Measurements from ENCODE around the gene PHETA2.
"Not testable (repeated sequence)": the region's sequence is repeated elsewhere in the genome, so short reads cannot be mapped to it uniquely, and the experiment has no call there.

The PHETA2 gene

GRCh38 chr22:42104332-42104860, 30.3 kb downstream of the PHETA2 start:
- H3K27me3 ChIP-seq (ENCODE audit: control insufficient read depth, insufficient read depth, low read length, poor library complexity, severe bottlenecking); H3K4me1 ChIP-seq (ENCODE audit: control insufficient read depth, insufficient read depth, low read length); H3K27ac ChIP-seq (ENCODE audit: insufficient read depth, low read depth, low read length, poor library complexity, severe bottlenecking); H3K36me3 ChIP-seq (ENCODE audit: control insufficient read depth, insufficient read depth, low read length); H3K4me3 ChIP-seq (ENCODE audit: insufficient read depth, low read depth, low read length); H3K9me3 ChIP-seq (ENCODE audit: control insufficient read depth, low read length): not testable (repeated sequence)
- 90 to 94% methylated on average over 6 of the region's 6 CpGs for WGBS, 2 experiments

DNA sequence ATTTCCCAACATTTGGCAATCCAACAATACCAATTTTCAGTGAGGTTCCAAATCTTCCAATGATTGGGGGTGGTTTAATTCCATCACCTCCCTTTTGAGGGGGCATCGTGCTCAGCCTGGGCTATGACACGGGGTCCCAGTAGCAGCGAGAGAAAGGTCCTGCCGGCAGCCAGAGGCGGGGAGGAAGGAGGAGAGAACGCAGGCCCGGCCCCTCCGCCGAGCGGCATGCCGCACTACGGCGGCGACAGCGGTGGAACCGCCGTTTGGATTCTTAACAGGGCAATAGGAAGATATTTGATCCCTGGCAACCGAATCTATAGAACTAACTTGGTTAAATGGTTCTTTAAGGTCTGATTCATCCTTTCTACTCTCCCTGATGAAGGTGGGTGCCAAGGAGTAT, 34.8 kb downstream of the PHETA2 start:
- no peaks in the 10 kb centered on the region for H3K9me3 ChIP-seq (ENCODE audit: control insufficient read depth, low read length)
- H3K36me3 ChIP-seq (ENCODE audit: control insufficient read depth, insufficient read depth, low read length) = no peaks in the 10 kb centered on the region
- H3K4me3 ChIP-seq (ENCODE audit: insufficient read depth, low read depth, low read length) = no peak overlapping the region
- whole genome bisulfite sequencing, 2 experiments = 94% methylated on average over 18 of the region's 18 CpGs
- H3K4me1 ChIP-seq (ENCODE audit: control insufficient read depth, insufficient read depth, low read length) = no peaks in the 10 kb centered on the region
- no peak overlapping the region for H3K27ac ChIP-seq (ENCODE audit: insufficient read depth, low read depth, low read length, poor library complexity, severe bottlenecking)
- H3K27me3 ChIP-seq (ENCODE audit: control insufficient read depth, insufficient read depth, low read length, poor library complexity, severe bottlenecking) = no peaks in the 10 kb centered on the region

- H3K9me3 ChIP-seq (ENCODE audit: control insufficient read depth, low read length) = peaks cover 7% of the 10 kb centered on the region
- no peaks in the 10 kb centered on the region for H3K36me3 ChIP-seq (ENCODE audit: control insufficient read depth, insufficient read depth, low read length)
- no peak overlapping the region for H3K4me3 ChIP-seq (ENCODE audit: insufficient read depth, low read depth, low read length)
- WGBS, 2 experiments = 88 to 94% methylated on average over 3 to 4 of the region's 4 CpGs
- no peaks in the 10 kb centered on the region for H3K4me1 ChIP-seq (ENCODE audit: control insufficient read depth, insufficient read depth, low read length)
- H3K27ac ChIP-seq (ENCODE audit: insufficient read depth, low read depth, low read length, poor library complexity, severe bottlenecking) = no peak overlapping the region
- no peaks in the 10 kb centered on the region for H3K27me3 ChIP-seq (ENCODE audit: control insufficient read depth, insufficient read depth, low read length, poor library complexity, severe bottlenecking)
These were observed 37.8 kb downstream of the PHETA2 start for GRCh38 chr22:42111798-42112197.

- WGBS, 2 experiments = 15 to 21% methylated on average over 2 to 4 of the region's 4 CpGs
- not testable (repeated sequence) for H3K36me3 ChIP-seq (ENCODE audit: control insufficient read depth, insufficient read depth, low read length); H3K27ac ChIP-seq (ENCODE audit: insufficient read depth, low read depth, low read length, poor library complexity, severe bottlenecking)
These were observed 38.7 kb downstream of the PHETA2 start for GRCh38 chr22:42112793-42113192.

GRCh38 chr22:42114721-42115120, 40.7 kb downstream of the PHETA2 start:
- Histone ChIP-seq H3K27me3 (ENCODE audit: control insufficient read depth, insufficient read depth, low read length, poor library complexity, severe bottlenecking) (no peaks in the 10 kb centered on the region), H3K9me3 (ENCODE audit: control insufficient read depth, low read length) (peaks cover 9% of the 10 kb centered on the region), H3K4me1 (ENCODE audit: control insufficient read depth, insufficient read depth, low read length) (no peaks in the 10 kb centered on the region), H3K27ac (ENCODE audit: insufficient read depth, low read depth, low read length, poor library complexity, severe bottlenecking) (no peak overlapping the region), H3K4me3 (ENCODE audit: insufficient read depth, low read depth, low read length) (no peak overlapping the region), H3K36me3 (ENCODE audit: control insufficient read depth, insufficient read depth, low read length) (no peaks in the 10 kb centered on the region)
- WGBS, 2 experiments = 89 to 91% methylated on average over 7 of the region's 7 CpGs

More at GRCh38 chr22:42112793-42113192, 38.7 kb downstream of the PHETA2 start:
- H3K27me3 ChIP-seq (ENCODE audit: control insufficient read depth, insufficient read depth, low read length, poor library complexity, severe bottlenecking); H3K9me3 ChIP-seq (ENCODE audit: control insufficient read depth, low read length); H3K4me1 ChIP-seq (ENCODE audit: control insufficient read depth, insufficient read depth, low read length); H3K4me3 ChIP-seq (ENCODE audit: insufficient read depth, low read depth, low read length): not testable (repeated sequence)

DNA sequence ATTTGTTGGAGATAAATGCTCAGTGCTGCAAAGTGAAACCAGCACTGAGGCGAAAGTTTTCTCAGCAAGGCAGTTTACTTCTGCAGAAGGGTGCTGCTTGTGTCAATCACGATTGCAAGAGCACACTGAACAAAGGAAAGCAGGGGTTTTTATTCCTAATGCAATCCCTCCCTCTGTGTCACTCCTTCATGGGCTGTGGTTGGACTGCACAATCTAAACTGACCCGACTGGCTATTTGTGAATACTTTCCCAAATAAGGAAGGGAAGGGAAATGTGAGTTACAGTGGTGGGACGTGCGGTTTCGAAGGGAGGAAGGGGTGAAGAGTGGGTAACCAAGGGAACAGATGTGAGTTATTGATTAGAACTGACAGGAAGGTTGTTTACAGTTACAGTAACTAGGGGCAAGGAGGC, 41.4 kb downstream of the PHETA2 start:
- not testable (repeated sequence) for H3K27ac ChIP-seq (ENCODE audit: insufficient read depth, low read depth, low read length, poor library complexity, severe bottlenecking)

DNA sequence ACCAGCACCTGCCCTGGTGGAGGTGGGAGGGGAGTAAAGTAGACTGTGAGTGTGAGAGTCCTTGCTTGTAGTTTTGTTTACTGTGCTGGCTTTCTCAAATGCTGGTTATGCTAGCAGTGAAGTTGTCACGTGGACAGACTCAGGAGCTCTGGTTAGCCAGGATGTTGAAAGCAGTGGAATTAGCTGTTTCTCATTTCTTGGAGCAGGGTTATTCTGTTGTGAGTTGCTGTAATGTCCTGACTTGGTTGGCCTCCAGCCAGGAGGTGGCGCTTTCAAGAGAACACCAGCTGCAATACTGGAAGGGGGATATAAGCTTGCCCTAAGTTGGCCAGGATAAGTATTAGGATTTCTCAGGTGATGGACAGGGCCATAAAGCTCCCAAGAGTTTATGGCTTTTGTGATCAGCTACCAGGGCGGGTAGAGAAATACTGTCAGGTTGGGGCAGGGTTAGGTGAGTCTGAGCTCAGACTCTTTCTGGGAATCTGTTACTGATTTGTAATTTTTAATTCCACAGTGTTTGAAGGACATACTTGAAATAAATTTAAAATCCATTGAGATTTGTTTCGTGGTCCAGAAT, 42.9 kb downstream of the PHETA2 start:
- Histone ChIP-seq H3K27ac (ENCODE audit: insufficient read depth, low read depth, low read length, poor library complexity, severe bottlenecking) (no peak overlapping the region), H3K36me3 (ENCODE audit: control insufficient read depth, insufficient read depth, low read length) (no peaks in the 10 kb centered on the region), H3K4me1 (ENCODE audit: control insufficient read depth, insufficient read depth, low read length) (no peaks in the 10 kb centered on the region), H3K4me3 (ENCODE audit: insufficient read depth, low read depth, low read length) (no peak overlapping the region), H3K27me3 (ENCODE audit: control insufficient read depth, insufficient read depth, low read length, poor library complexity, severe bottlenecking) (no peaks in the 10 kb centered on the region), H3K9me3 (ENCODE audit: control insufficient read depth, low read length) (peaks cover 9% of the 10 kb centered on the region)
- WGBS, 2 experiments = 77 to 81% methylated on average over 4 of the region's 4 CpGs

More for the DNA sequence above, 41.4 kb downstream of the PHETA2 start:
- not testable (repeated sequence) for H3K4me3 ChIP-seq (ENCODE audit: insufficient read depth, low read depth, low read length); H3K27me3 ChIP-seq (ENCODE audit: control insufficient read depth, insufficient read depth, low read length, poor library complexity, severe bottlenecking); H3K36me3 ChIP-seq (ENCODE audit: control insufficient read depth, insufficient read depth, low read length); H3K9me3 ChIP-seq (ENCODE audit: control insufficient read depth, low read length); H3K4me1 ChIP-seq (ENCODE audit: control insufficient read depth, insufficient read depth, low read length)
- WGBS, 2 experiments = 82 to 89% methylated on average over 6 of the region's 6 CpGs

DNA sequence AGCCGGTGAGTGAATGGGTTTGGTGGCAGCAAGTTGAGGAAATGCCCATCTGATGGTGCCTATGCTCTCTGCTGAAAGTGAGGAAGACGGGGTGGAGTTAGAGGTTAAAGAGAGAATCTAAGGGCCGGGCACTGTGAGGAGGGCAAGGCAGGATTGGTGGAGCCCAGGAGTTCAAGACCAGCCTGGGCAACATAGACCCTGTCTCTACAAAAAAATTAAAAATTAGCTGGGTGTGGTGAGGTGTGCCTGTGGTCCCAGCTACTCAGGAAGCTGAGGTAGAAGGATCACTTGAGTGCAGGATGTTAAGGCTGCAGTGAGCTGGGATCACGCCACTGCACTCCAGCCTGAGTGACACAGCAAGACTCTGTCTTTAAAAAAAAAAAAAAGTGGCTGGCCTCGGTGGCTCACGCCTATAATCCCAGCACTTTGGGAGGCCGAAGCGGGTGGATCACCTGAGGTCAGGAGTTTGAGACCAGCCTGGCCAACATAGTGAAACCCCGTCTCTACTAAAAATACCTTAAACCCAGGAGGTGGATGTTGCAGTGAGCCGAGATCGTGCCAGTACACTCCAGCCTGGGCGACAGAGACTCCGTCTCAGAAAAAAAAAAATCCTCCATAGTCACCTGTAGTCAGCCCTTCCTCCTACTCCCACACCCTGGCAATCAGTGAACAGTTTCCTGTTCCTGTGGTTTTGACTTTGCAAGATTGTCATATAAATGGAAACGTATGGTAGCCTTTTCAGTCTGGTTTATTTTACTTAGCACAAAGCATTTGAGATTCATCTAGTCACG, 46.4 kb downstream of the PHETA2 start:
- not testable (repeated sequence) for H3K4me1 ChIP-seq (ENCODE audit: control insufficient read depth, insufficient read depth, low read length); H3K36me3 ChIP-seq (ENCODE audit: control insufficient read depth, insufficient read depth, low read length); H3K27ac ChIP-seq (ENCODE audit: insufficient read depth, low read depth, low read length, poor library complexity, severe bottlenecking); H3K4me3 ChIP-seq (ENCODE audit: insufficient read depth, low read depth, low read length); H3K27me3 ChIP-seq (ENCODE audit: control insufficient read depth, insufficient read depth, low read length, poor library complexity, severe bottlenecking); H3K9me3 ChIP-seq (ENCODE audit: control insufficient read depth, low read length)
- WGBS, 2 experiments = 86 to 93% methylated on average over 15 of the region's 15 CpGs

- H3K4me1 ChIP-seq (ENCODE audit: control insufficient read depth, insufficient read depth, low read length); H3K4me3 ChIP-seq (ENCODE audit: insufficient read depth, low read depth, low read length); H3K36me3 ChIP-seq (ENCODE audit: control insufficient read depth, insufficient read depth, low read length); H3K27me3 ChIP-seq (ENCODE audit: control insufficient read depth, insufficient read depth, low read length, poor library complexity, severe bottlenecking); H3K9me3 ChIP-seq (ENCODE audit: control insufficient read depth, low read length); H3K27ac ChIP-seq (ENCODE audit: insufficient read depth, low read depth, low read length, poor library complexity, severe bottlenecking): not testable (repeated sequence)
- no CpG with 5 or more reads among the region's 4 CpGs for WGBS, 2 experiments
These were observed 49.5 kb downstream of the PHETA2 start for GRCh38 chr22:42123529-42123928.

DNA sequence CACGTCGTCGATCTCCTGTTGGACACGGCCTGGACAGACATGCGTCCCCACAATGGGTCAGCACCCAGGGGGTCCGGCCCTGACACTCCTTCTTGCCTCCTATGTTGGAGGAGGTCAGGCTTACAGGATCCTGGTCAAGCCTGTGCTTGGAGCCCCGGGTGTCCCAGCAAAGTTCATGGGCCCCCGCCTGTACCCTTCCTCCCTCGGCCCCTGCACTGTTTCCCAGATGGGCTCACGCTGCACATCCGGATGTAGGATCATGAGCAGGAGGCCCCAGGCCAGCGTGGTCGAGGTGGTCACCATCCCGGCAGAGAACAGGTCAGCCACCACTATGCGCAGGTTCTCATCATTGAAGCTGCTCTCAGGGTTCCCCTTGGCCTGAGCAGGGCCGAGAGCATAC, 53.6 kb downstream of the PHETA2 start:
- Histone ChIP-seq H3K27me3 (ENCODE audit: control insufficient read depth, insufficient read depth, low read length, poor library complexity, severe bottlenecking) (no peaks in the 10 kb centered on the region), H3K4me3 (ENCODE audit: insufficient read depth, low read depth, low read length) (no peak overlapping the region)

More for the DNA sequence above, 53.6 kb downstream of the PHETA2 start:
- WGBS, 2 experiments = 94 to 95% methylated on average over 16 of the region's 16 CpGs
- Histone ChIP-seq H3K9me3 (ENCODE audit: control insufficient read depth, low read length) (no peaks in the 10 kb centered on the region), H3K27ac (ENCODE audit: insufficient read depth, low read depth, low read length, poor library complexity, severe bottlenecking) (no peak overlapping the region), H3K36me3 (ENCODE audit: control insufficient read depth, insufficient read depth, low read length) (no peaks in the 10 kb centered on the region), H3K4me1 (ENCODE audit: control insufficient read depth, insufficient read depth, low read length) (no peaks in the 10 kb centered on the region)
